Measurements from ENCODE around the gene ZGPAT. TPM values are rescaled to one million over a fixed set of nuclear protein-coding genes. Genes with fewer than 3 reads are reported as not detected.

Gene ZGPAT
- total RNA-seq, 6 experiments from 2014 or later, result 18.7 to 68.9 (median 31.9) TPM

DNA sequence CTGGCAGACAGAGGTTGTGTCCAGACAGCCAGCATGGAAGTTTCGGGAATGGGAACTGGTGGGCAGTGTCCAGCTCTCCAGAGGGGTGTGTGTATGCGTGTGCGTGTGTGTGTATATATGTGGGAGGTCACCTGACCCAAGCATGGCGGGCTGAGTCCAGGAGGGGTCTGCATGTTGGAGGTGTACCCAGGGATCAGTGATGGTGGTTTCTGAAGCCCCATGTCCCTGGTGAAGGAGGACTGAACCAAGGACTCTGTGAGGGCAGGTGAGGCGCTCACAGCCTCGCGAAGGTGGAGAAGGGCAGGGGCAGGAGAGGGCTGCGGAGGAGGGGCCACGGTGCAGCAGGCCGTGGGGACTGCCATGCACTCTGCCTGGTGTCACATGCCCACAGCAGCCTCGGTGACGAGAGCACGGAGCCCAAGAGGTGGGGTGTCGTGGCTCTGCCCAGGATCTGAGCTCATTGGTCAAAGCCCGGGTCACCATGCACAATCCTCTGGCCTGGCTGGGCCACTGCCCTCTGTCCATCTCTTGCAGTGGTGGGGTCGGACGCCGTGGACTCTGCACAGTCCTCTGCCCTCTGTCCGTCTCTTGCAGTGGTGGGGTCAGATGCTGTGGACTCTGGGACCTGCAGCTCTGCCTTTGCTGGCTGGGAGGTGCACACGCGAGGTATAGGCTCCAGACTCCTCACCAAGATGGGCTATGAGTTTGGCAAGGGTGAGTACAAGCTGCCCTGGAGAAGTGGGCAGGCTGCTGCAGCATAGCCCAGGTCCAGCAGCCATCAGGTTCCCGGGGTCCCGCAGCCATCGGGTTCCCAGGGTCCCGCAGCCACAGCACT is 26.5 kb downstream of the ZGPAT start:
- Histone ChIP-seq H3K9me3 (no peaks in the 10 kb centered on the region), H3K4me1 (peaks cover 0 to 15% (median 5%) of the 10 kb centered on the region in 4 donors), H3K27ac (peak overlapping the region in 2 of 3 donors; percentile 32 to 91), H3K27me3 (no peaks in the 10 kb centered on the region), H3K36me3 (peaks cover 0 to 3% (median 0%) of the 10 kb centered on the region in 4 donors), H3K4me3 (peak overlapping the region; percentile 65 to 92 (median 75))
- ATAC-seq (peak; percentile 36 to 67 (median 52)), DNase-seq (peak; percentile 76 to 97 (median 97))
- intact Hi-C loops (cut with DNase I), result no loop called here
- WGBS (ENCODE audit: insufficient coverage, low coverage, low lambda C conversion rate, missing lambda C conversion rate), result 63% methylated on average over 4 of the region's 25 CpGs
- TF ChIP-seq POLR2A (IDR thresholded peaks at IDR 0.05), result no peak
- TF ChIP-seq, protein P1, sequence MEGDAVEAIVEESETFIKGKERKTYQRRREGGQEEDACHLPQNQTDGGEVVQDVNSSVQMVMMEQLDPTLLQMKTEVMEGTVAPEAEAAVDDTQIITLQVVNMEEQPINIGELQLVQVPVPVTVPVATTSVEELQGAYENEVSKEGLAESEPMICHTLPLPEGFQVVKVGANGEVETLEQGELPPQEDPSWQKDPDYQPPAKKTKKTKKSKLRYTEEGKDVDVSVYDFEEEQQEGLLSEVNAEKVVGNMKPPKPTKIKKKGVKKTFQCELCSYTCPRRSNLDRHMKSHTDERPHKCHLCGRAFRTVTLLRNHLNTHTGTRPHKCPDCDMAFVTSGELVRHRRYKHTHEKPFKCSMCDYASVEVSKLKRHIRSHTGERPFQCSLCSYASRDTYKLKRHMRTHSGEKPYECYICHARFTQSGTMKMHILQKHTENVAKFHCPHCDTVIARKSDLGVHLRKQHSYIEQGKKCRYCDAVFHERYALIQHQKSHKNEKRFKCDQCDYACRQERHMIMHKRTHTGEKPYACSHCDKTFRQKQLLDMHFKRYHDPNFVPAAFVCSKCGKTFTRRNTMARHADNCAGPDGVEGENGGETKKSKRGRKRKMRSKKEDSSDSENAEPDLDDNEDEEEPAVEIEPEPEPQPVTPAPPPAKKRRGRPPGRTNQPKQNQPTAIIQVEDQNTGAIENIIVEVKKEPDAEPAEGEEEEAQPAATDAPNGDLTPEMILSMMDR (IDR thresholded peaks at IDR 0.05), result no peak

DNA sequence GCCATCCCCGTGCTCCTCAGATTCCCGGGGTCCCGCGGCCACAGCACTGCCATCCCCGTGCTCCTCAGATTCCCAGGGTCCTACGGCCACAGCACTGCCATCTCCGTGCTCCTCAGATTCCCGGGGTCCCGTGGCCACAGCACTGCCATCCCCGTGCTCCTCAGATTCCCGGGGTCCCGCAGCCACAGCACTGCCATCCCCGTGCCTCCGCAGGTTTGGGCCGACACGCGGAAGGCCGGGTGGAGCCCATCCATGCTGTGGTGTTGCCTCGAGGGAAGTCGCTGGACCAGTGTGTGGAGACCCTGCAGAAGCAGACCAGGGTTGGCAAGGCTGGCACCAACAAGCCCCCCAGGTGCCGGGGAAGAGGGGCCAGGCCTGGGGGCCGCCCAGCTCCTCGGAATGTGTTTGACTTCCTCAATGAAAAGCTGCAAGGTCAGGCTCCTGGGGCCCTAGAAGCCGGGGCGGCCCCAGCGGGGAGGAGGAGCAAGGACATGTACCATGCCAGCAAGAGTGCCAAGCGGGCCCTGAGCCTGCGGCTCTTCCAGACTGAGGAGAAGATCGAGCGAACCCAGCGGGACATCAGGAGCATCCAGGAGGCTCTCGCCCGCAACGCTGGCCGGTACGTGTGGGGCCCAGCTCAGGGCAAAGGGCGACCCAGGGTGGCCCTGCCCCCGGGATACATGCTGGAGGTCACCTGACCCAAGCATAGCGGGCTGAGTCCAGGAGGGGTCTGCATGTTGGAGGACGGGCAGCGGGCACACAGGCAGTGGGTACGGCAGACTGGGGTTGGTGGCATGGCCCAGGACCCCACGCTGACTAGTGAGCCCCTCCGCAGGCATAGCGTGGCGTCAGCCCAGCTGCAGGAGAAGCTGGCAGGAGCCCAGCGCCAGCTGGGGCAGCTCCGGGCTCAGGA is 27.4 kb downstream of the ZGPAT start:
- H3K4me3 ChIP-seq, result peak overlapping the region; percentile 65 to 92 (median 75)
- H3K36me3 ChIP-seq, result peaks cover 0 to 3% (median 0%) of the 10 kb centered on the region in 4 donors
- no peaks in the 10 kb centered on the region for H3K9me3 ChIP-seq
- 41% methylated on average over 11 of the region's 48 CpGs for WGBS (ENCODE audit: insufficient coverage, low coverage, low lambda C conversion rate, missing lambda C conversion rate)
- TF ChIP-seq, protein P1 (IDR thresholded peaks at IDR 0.05), result no peak
- no peak for TF ChIP-seq POLR2A (IDR thresholded peaks at IDR 0.05)
- H3K27ac ChIP-seq, result peak overlapping the region in 2 of 3 donors; percentile 50 to 91
- peak; percentile 22 to 48 (median 36) for ATAC-seq
- peaks cover 0 to 13% (median 4%) of the 10 kb centered on the region in 4 donors for H3K4me1 ChIP-seq
- DNase-seq, result peak; percentile 70 to 87 (median 86)
- no peaks in the 10 kb centered on the region for H3K27me3 ChIP-seq
- intact Hi-C loops (cut with DNase I), result no loop called here

DNA sequence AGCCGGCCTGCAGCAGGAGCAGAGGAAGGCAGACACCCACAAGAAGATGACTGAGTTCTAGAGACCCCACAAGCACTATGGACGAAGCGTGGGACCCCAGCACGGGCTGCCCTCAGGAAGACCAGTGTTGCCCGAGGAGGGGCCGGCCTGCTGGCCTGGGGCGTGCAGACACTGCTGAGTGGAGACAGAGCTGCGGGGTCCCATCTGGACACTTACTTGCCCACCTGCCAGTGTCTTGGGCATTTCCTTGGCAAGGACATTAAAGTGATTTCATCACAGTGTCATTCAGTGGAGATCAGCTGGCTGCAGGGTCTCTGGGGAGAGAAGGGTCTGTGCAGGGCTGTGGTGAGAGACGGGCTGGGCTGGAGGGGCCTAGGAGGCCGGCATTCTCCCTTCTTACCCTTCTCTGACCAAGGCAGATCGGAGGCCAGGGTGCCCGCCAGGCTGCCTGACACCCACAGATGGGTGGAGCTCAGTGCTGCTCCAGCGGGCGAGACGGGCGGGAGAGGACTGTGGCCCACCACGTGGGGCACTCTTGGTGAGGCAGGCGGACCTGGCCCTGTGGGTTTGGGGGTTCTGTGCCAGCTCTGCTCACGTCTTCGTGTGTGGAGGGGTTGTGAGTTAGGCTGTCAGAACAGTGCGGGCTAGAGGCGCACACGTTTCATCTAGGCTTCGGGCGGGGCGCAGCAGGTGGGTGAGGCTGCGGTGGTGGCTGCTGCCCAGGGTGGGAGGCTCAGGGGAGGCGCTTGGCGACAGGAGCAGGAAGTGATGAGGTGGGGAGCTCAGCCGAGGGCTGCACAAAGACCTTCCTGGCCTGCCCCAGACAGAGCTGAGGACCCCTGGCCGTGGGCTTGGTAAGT is 28.2 kb downstream of the ZGPAT start, which contains the start of gene LIME1:
LIME1 (plus strand) TSS at position 806 of the 860 bp plus-strand sequence. CDS start 886 bp downstream, outside the sequence.
- intact Hi-C loops (cut with DNase I), result no loop called here
- TF ChIP-seq, protein P1 (IDR thresholded peaks at IDR 0.05), result no peak
- TF ChIP-seq POLR2A (IDR thresholded peaks at IDR 0.05), result no peak
- Histone ChIP-seq H3K4me1 (peaks cover 0 to 13% (median 5%) of the 10 kb centered on the region in 4 donors), H3K9me3 (no peaks in the 10 kb centered on the region), H3K27me3 (no peaks in the 10 kb centered on the region), H3K36me3 (peaks cover 0 to 3% (median 0%) of the 10 kb centered on the region in 4 donors), H3K27ac (peak within 1 kb of the TSS in 2 of 3 donors; percentile 50 to 91), H3K4me3 (peak within 1 kb of the TSS; percentile 65 to 92 (median 75))
- peak; percentile 1 to 22 (median 10) for ATAC-seq
- 27% methylated on average over 19 of the region's 31 CpGs for WGBS (ENCODE audit: insufficient coverage, low coverage, low lambda C conversion rate, missing lambda C conversion rate)
- peak; percentile 79 to 94 (median 93) for DNase-seq

Data from right lobe of liver (tissue), 6 donors.